ENCODE measurements around the gene EVA1A.

GRCh38 chr2:75570024-75570947 is 9.5 kb upstream of the EVA1A start:
- TF ChIP-seq POLR2A (IDR thresholded peaks at IDR 0.05) (no peak), CTCF (IDR thresholded peaks at IDR 0.05) (no peak)

Data from tibial nerve (tissue), 3 donors.